ENCODE data around the gene F2RL2.

The F2RL2 gene, protein sequence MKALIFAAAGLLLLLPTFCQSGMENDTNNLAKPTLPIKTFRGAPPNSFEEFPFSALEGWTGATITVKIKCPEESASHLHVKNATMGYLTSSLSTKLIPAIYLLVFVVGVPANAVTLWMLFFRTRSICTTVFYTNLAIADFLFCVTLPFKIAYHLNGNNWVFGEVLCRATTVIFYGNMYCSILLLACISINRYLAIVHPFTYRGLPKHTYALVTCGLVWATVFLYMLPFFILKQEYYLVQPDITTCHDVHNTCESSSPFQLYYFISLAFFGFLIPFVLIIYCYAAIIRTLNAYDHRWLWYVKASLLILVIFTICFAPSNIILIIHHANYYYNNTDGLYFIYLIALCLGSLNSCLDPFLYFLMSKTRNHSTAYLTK

DNA sequence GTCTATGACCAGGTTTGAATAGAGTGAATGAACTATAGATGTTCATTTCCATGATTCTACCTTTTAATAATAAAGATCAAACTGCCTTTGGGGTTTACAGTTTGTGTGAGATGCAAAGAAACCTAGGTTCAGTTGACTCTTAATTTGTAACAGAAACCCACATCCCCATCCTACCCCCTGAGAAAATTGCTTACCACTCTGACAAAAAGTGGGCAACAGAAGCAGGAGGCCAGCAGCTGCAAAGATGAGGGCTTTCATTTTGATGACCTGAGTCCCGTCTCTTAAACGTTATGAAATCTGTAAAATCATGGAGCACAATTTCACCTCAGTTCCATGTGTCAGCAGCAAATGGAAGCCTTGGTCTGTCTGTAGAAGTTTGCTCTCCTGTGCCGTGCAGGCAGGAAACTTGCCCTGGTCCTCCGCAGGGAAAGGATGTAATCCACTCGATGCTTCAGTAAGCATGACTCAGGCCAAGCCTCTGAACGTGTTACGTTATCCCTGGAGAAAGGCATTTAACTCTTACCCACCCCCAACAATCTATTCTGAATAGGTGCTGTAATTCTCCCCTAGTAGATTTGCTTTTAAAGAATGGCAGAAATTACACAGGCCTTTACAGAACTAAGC, at the start of gene F2RL2:
Gene F2RL2 (minus strand): TSS at position 431 of the 624 bp plus-strand sequence. CDS start 173 bp downstream, at position 258.
- DNase-seq (ENCODE audit: low read depth) = no peak

DNA sequence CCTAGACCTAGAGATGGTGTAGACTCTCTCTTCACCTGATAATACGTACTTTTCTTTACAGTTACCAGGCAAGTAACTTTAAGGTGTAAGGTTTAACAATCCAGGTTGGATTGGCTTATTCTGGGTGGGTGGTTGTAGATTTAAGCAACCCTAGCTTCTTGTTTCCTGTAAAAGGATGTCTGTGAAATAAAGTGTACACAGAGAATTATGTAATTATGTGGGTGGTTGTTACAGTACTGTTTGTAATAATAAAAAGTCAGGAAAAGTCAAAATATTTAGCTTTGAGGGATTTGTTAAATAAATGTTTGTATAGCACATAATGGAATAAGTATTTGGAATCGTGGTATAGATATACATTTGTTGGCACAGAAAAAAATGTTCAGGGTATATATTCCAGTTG, 49.0 kb upstream of the F2RL2 start:
- DNase-seq (ENCODE audit: low read depth) = no peak

DNA sequence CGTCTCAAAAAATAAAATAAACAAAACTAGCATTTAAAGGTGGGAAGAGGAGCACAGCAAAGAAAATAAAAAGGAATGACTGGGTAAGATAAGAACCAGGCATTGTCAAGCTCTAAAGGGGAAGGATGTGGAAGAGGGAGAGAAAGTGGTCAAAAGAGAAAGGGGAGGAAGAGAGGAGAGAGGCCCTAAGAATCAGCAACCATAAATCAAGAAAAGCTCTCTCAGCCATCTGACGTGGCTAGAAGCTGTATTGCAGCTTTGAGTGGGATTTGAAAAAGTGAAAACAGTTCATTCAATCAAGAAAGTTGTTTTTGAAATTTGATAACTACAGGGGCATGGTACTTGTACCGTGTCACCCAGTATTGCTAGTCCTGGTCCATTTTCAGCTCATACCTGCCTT, 47.3 kb upstream of the F2RL2 start:
- no peak for DNase-seq (ENCODE audit: low read depth)

DNA sequence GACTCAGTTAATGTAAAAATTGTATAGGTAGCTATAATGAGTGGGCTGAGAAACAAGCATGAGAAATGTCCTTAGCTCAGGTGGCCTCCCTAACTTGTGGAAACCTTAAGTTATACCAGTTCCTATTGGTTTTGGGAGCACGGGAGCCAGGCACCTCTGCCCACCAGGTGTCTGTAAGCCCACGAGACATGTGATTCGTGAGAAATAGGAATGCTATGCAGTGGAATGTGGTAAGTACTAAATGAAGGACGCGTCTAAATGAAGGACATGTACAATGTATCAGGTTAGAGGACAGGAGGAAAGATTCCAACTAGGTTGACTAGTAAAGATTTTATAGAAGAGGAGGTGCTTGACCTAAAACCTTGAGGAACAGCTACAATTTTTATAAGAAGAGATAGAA, 46.0 kb upstream of the F2RL2 start:
- DNase-seq (ENCODE audit: low read depth) = no peak

DNA sequence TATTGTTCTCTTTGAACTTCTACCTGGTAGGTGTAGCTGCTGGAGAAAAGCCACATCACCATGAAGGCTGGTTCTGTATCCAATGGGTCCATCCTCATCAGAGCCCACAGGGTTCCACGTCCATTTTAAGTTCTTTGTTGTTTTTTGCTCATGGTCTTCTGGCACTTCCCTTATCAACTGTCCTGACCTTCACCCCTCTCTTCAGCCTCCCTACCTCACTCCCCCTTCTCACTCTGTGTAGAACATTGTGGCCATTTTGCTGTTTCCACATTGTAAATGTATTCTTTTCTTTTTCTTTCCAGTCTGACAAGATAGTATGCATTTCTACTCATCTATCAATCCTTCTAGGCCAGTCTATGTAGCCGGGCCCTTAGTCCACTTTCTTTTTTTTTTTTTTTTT, 44.3 kb upstream of the F2RL2 start:
- no peak for DNase-seq (ENCODE audit: low read depth)

DNA sequence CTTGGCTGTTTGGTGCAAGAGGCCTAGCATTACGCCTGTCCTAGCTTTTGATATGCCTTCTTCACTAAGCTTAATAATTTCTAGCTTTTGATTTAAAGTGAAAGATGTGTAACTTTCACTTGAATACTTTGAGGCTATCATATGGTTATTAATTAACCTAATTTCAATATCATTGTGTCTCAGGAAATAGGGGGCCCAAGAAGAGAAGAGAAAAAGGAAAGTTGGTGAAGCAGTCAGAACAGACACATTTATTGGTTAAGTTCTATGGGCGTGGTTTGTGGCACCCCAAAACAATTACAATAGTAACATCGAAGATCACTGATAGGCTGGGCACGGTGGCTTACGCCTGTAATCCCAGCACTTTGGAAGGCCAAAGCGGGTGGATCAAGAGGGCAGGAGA, 40.9 kb upstream of the F2RL2 start:
- DNase-seq (ENCODE audit: low read depth) = no peak

DNA sequence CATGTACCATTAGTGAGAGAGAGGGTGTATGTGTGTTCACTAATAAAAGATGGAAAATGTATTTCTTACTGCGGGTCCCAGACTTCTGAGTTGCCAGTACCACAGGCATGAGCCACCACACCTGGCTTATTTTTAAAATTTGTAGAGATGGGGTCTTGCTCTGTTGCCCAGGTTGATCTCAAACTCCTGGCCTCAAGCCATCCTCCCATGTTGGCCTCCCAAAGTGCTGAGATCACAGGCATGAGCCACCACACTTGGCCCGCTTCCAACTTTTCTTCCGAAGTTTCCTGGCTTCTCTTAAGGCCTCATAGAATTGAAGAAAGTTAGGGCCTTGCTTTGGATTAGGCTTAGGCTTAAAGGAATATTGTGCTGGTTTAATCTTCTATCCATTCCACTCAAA, 40.4 kb upstream of the F2RL2 start:
- no peak for DNase-seq (ENCODE audit: low read depth)

DNA sequence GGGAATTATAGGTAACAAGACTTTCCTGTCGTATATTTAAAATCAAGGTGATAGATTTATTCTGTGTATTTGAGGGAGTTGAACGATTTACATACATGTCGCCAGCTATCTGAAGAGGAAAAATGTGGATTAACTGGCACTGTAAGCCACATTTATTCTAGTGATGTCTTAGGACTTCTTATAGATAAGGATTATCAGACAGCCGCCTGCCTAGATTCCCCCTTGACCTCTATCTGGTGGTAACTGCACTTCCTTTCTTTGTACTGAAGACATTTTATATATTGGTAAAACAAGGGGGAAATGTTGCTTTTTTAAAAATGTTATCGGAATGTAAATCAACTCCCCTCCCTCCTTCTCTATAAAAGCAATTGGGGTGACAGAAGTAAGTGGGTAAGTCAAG, 39.3 kb upstream of the F2RL2 start:
- DNase-seq (ENCODE audit: low read depth) = no peak

DNA sequence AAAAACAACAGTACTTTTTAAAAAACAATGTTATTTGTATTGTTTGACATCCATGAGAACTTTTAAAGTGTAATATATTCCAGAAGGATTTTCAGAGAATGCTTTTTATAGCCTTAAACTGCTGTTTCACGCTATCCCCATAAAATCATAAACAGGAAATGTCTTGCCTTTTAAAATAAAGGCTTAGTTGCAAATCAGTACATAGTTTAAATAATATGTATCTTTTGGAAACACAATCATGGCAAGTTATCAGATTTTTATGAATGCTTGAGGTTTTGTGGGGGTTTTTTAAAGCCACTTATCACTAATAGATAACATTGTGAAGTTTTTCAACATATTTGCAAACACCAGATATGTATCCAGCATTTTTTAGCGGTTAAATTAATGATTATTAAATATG, 37.2 kb upstream of the F2RL2 start:
- no peak for DNase-seq (ENCODE audit: low read depth)

DNA sequence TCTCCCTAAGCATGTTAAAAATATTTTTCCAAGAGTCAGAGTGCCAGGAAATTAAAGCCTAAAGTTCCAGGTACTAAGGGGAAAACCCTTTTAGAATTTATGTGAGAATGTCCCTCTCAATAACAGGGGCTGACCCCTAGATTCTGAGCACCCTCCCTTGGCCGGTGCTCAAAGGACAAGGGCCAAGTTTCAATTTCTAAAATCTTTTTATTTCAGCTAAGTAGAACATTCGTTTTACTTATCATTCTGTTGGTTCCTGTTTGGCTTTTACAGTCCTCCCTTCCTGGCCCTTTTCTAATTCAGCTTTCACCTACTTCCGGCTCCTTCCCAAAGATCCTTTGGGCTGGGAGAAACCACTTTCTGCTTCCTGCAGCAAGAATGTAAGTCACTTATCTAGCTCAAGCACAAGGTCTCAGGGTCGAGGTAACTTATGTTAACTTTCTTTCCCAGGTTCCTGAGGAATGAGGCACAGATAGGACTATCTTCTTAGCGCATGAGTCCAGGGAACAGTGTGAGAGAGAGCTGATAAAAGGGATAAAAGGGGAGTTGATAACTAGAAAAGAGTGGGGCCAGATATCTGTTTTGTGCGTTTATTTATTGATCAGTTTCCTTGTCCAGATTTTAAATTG, 34.6 kb upstream of the F2RL2 start:
- DNase-seq (ENCODE audit: low read depth) = no peak

DNA sequence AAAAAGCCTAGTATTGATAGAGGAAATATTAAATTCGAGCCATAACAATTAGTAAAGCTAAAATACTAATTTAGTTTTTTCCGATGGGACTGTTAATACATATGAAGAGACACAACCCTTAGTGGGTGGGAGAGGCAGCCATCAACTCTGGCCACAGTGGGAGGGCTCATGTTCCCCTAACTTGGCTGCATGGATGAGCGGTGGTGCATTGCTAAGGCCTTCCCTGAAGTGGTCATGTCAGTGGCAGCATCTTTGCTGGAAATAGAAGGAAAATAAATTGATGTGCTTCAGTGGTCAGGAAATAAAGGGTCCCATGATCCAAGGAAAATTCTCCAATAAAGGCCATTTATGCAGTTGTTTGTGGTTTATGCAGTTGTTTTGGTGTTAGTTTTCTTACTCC, 33.9 kb upstream of the F2RL2 start:
- DNase-seq (ENCODE audit: low read depth) = no peak

DNA sequence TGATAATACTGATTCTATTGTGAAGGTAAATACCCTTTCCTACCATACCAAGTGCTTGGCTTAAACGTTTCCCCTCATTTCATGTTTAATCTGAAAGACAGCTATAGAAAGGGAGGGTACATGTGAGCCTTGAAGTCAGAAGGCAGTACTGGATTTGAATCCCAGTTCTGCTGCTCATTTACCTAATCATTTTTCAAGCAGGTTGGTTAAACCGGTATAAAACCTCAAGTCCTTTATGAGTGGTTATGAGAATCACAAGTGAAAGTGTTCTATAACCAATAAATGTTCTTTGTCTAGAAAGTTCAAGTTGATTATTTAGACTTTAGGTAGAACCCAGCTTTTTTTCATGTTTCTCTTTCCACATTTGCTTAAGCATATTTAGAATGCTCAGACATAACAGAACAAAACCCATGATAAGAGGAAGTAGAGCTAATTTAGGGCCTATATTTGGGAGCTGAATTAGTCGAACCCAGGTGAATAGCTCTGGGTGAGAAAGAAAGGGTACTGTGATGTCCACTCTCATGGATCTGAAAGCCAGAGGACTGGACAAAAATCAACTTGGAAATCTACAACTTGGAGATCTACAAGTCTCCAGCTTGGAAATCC, 29.7 kb upstream of the F2RL2 start:
- DNase-seq (ENCODE audit: low read depth) = no peak

DNA sequence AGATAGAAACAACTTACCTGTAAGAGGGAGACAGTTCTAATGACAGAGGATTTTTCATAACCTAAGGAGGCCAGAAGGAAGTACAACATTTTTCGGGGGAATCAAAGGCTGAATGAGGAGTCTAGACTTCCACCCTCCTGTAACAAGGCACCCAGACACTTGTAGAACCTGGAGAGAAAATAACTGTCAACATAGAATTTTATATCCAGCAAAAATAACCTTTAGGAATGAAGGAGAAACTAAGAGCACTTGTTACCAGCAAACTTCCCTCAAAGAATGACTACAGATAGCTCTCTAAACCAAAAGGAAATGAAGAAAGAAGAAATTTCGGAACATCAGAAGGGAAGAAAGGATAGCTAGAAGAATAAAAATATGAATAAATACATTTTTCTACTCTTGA, 25.9 kb upstream of the F2RL2 start:
- DNase-seq (ENCODE audit: low read depth) = no peak

DNA sequence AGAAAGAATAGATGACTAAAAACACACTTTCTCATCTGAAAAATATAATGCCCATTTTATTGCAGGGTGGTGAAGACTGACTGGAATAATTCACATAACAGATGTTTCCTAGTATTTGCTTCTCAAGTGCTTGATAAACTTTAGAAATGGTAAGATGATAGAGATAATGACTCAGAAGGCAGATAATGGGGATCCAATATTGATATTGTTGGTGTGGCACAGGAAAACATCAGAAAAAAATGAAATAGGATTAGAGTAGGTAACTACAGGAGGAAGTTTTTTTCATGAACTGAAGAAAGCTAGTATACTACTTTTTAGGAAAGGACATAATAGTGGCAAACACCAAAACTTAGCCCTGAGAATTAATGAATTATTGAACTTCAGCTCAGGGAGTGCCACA, 20.2 kb upstream of the F2RL2 start:
- no peak for DNase-seq (ENCODE audit: low read depth)

DNA sequence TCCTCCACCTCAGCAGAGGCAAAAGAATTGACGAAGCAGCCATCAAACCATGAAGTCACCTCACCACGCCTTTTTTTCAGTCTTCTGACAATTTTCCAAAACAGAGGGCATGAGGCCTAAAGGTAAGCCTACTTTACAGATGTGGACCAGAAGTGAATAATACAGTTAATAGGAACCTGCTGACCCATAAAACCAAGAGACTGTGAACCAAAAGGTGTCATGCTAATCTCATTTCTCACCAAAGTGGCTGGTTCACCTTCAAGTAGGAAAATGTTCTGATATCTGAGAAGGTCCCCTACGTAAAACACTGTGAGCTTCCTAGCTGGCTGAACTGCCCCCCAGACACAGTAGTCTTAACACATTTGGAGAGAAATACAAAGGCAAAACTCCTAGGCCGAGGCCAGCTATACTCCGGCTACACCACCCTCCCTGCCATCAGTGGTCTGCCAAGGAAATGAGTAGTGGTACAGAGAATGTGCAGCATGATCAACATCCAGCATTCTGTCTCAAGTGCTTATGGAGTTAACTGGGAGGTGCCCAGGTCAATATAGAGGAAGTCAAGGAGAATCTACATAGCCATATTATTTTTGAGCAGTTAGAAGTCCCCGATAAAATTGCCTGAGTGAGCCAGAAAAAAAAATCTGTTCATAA, 19.3 kb upstream of the F2RL2 start:
- no peak for DNase-seq (ENCODE audit: low read depth)

DNA sequence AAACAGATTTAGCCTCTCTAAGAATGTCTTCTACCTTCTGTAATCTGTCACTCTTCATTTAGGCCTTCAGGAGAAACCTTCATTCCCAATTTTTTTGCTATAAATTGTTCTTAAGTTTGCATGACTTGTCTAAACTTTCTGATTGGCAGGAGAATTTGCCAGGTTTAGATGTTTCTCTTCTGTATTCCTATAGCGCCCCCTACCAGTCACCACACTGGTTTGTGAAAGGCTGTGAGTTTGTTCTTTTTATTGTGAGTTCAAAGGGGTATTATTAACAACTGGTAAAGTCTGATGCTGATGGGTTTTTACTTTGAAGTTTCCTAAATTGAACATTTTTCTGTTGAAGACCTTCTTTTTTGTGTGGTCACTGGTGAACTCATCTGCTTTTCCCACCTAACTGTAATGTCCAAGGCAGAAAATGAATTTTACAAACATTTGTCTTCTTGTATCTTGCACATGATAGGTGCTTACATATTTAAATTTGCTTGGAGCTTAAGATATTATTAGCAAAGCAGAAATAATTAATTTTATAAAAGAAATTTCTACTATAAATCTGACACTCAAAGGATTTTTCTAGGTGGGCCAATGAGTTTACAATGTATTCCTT, 18.4 kb upstream of the F2RL2 start:
- peak; percentile 9 for DNase-seq (ENCODE audit: low read depth)

DNA sequence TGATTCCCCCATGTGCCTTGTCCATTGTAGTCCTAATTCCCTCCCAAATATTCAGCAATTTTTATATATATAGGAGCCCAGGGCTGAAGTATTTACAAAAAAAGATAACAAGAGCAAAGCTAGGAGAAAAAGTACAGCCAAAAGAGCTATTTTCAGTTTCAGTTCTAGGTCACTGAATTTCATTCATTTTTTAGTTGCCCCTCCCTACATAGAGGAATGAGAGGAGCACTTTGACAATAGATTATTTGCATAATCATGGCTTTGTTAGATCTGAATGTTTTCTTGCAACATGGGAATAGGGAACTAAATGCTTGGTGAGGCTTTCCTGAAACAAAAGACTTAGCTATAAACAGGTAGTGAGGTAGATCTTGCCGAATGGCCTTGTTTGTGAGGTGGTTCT, 15.3 kb upstream of the F2RL2 start:
- no peak for DNase-seq (ENCODE audit: low read depth)

DNA sequence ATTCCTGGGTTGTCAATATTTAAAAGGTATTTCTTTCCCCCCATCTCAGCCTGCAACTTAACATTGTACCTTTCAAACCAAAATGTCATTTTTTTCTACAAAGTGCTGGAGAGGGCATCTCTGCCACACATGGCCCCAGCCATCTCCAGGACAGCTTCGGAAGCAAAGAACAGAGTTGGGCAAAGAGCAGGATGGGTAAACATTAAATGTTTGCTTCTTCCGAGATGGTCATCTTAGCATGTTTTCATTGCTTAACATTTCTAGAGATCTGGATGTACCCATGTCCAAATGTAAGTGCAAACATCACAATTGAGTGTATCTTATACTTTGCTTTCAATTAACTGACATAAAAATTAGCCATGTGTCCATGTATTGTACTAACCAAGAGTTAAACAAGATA, 14.3 kb upstream of the F2RL2 start:
- no peak for DNase-seq (ENCODE audit: low read depth)

DNA sequence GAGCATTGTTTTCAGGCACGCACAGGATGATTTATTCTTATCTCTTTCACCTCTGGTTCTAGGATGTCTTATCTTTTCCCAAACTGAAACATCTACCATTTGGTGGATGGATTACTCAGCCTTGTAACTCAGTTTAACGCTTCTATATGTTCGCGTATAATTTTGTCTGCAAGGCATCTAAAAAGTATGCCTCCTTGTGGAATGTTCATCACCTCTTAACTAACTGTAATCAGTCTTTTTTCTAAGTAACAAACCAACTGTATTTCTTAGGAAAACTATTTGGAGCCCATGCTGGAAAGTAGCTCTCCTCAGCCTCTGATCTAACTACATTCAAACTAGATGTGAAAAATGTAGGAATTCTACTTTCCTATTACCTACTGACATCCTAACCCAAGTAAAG, 11.5 kb upstream of the F2RL2 start:
- DNase-seq (ENCODE audit: low read depth) = no peak

DNA sequence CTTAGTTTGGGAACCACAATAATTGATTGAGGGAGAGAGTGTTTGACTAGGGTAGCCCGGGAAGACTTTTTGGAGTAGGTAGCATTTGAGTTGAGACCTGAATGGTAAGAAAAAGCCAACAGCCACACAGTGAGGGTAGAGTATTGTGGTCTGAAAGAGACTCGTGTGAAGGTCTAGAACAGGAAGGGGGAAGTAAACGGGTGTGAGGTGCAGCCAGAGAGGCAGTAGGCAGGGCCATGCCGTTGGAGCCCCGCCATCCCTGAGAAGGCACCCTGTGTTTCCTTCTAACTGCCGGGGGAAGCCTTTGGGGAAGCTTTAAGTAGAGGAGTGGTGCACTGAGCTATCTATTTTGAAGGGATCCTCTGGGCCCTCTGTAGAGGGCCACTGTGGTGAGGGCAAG, 3.5 kb upstream of the F2RL2 start:
- DNase-seq (ENCODE audit: low read depth) = no peak

DNA sequence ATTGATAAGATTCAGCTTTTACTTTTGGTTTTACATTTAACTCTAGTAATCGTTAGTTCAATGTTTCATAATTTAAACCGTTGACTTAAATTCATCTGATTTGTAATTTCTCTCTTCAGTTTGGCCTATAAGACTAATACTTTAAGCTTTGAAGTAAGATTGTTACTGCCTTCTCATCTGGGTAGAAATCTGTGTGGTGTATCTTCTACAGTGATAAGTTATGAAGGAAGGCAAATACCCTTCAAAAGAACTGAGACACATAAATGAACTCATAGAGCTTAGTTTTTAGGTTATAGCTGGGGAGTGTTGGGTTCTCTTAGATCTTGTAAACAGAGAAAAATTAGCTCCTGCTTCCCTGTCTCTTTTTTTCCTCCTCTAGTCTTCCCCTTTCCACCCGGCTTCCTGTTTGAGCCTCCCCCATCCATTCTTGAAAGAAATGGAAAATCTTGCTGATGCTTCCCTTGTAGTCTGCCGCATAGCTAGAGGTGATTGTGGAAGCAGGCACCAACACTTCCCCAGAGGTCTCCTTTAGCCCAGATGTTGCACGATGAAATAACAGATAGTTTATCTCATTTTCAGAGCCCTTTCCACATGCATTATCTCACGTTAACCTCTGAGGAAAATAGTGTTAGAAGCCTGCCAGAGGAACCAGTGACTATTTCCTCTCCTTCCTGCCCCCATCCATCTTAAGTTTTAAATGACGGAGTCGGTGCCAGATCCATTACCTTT, 2.0 kb upstream of the F2RL2 start:
- no peak for DNase-seq (ENCODE audit: low read depth)
